ENCODE results near the gene TRPM3.
"Not testable (repeated sequence)": the region's sequence is repeated elsewhere in the genome, so short reads cannot be mapped to it uniquely, and the experiment has no call there.

The TRPM3 gene

DNA sequence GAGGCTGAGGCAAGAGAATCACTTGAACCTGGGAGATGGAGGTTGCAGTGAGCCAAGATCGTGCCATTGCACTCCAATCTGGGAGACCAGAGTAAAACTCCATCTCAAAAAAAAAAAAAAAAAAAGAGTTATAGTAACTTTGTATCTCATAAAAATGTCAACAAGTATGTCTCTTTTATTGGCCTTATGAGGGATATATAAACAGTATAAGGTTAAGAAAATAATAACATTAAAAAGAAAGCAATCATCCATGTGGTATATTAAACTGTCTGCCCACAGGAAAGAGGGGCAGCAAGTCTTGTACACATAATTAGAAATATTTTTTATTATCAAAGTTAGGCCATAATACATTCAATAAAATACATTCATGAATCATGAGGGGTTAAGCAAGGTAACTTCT is 447.6 kb downstream of the TRPM3 start:
- DNase-seq (ENCODE audit: low read depth, low spot score) = no peak

DNA sequence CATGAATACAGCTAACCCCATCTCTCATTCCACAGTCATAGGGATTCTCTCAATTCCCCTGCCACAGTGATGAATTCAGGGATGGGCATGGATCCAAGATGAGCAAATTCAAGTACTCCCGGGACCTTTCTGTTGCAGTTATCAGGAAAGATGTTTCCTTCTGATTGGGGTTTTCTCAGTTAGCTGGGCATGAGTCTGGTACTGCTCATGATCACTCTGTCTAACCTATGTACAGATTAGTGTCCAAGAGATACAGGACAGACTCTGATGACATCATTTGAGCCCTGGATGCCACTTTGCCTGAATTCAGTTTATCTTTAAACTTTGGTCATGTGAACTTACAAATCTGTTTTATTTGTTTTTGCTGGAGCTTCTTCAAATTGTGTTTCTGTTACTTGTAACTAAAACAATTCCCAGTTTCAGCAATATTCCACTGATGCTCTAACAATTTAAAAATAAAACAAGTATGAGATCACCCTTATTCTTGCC is 449.2 kb downstream of the TRPM3 start:
- DNase-seq (ENCODE audit: low read depth, low spot score) = no peak

DNA sequence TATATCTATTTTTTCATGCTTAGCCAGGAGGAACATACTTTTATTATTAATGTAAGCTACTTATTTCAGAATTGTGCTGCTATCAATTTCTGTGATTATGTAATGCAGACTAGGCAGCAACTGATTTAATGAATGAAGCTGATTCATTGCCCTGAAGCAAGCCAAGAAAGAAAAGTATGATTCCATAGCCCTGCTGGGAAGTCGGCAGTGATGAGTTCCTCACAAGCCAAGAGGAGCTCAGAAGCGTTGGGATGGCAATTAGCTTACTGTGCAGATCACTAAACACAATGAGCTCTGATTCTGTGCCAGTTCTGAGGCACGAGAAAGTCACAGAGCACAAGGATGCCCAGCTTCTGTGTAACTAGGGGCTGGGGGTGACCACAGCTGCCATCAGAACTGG is 452.7 kb downstream of the TRPM3 start:
- DNase-seq (ENCODE audit: low read depth, low spot score) = no peak

DNA sequence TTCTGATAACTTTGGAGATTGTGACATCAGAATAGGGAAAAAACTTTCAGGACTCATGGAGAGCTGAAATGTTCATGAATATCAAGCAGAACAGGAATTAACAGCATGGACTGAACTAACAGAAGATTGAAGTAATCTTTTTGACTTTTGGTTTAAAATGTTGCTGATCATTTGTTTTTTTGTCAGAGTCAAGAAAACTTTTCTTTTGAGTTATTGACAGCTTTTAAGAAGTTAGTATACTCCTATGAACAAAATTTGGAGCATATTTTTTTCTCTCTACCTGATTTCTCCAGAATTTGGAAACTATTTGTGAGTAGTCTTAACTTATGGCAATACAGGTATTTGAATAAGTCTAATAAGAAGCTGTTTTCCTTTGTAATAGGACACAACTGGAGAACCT is 462.7 kb downstream of the TRPM3 start:
- DNase-seq (ENCODE audit: low read depth, low spot score) = no peak

DNA sequence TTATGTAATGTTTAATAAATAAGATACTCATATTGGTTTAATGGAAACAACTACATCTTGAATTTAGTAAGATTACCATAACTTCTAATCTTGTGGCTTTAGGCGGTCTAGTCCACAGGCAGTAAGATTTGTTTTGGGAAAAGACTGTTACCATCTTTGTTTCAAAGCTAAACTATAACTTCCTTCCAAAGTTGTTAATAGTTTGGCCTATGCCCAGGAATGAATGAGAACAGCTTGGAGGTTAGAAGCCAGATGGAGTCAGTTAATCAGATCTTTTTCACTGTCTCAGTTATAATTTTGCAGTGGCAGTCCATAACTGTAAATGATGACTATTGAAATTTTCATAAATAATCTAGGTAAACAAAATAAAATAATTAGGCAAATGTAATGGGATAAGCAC is 465.1 kb downstream of the TRPM3 start:
- DNase-seq (ENCODE audit: low read depth, low spot score) = no peak

DNA sequence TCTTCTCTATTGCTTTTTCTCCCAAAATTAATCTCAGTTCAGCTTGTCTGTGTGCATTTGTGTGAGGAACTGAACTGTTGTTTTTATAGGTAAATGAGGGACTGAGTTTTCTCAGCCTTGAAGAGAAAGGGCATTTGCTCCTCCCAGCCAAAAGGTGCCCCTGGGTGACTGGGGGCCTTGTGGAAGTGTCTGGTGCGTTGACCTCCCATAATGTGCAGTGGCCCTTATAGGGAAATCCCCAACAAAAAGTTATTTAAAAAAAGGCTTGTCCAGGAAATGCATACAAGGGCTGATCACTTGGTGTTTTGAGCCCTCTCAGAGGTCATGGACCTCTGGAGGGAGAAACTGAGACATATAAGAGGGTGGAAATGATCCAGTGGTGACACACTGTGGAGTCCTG is 467.3 kb downstream of the TRPM3 start:
- DNase-seq (ENCODE audit: low read depth, low spot score) = no peak

DNA sequence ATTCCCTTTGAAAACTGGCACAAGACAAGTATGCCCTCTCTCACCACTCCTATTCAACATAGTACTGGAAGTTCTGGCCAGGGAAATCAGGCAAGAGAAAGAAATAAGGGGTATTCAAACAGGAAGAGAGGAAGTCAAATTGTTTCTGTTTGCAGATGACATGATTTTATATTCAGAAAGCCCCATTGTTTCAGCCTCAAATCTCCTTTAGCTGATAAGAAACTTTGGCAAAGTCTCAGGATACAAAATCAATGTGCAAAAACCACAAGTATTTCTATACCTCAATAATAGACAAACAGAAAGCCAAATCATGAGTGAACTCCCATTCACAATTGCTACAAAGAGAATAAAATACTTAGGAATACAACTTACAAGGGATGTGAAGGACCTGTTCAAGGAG is 476.8 kb downstream of the TRPM3 start:
- DNase-seq (ENCODE audit: low read depth, low spot score) = not testable (repeated sequence)

DNA sequence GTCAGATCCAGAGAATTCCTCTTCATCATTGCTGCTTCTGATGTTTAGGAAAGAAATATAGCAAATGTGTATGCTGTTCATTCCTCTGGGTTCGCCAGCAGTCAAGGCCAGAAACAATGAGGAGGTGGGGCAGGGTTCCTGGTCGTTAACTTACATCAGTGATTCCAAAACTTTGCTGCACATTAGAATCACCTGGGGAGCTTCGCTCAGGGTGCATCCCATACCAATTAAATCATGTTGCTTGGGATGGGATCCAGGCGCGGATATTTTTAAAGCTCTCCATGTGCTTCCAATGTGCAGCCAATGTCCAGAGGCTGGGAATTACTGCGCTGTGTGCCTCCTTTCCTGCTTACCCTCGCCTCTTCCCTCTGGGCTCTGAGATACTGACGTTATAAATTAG is 479.1 kb downstream of the TRPM3 start:
- no peak for DNase-seq (ENCODE audit: low read depth, low spot score)

DNA sequence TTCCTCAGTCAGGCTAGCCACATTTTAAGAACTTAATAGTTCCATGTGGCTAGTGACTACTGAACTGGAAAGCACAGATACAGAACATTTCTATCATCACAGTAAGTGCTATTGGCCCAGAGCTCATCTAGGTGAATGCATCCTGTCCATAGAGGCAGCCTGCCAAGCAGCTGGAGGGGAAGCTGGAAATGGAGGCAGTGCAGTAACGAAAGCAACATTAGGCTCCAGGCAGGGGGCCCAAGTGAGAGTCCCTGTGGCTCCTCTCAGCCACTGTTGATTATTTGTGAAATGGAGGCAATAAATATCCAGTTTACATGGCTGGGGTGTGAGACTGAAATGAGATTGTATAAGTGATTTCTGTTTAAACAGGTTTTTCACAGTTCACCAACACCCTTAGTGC is 479.8 kb downstream of the TRPM3 start:
- no peak for DNase-seq (ENCODE audit: low read depth, low spot score)

DNA sequence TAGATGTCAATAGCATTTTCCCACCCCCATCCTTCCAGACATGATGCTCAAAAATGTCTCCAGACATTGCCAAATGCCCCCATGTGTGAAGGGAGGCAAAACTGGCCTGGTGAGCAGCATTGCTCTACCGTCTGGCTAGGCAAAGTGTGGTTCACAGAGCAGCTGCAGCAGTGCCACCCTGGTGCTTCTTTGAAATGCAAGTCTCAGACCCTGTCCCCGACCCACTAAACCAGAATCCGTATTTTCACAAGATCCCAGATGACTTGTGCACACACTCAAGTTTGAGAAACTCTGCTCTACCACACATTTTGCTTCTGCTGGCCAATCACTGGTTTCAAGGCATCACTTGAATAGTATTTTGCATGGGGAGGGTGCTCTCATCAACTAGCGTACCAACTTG is 480.4 kb downstream of the TRPM3 start:
- no peak for DNase-seq (ENCODE audit: low read depth, low spot score)

DNA sequence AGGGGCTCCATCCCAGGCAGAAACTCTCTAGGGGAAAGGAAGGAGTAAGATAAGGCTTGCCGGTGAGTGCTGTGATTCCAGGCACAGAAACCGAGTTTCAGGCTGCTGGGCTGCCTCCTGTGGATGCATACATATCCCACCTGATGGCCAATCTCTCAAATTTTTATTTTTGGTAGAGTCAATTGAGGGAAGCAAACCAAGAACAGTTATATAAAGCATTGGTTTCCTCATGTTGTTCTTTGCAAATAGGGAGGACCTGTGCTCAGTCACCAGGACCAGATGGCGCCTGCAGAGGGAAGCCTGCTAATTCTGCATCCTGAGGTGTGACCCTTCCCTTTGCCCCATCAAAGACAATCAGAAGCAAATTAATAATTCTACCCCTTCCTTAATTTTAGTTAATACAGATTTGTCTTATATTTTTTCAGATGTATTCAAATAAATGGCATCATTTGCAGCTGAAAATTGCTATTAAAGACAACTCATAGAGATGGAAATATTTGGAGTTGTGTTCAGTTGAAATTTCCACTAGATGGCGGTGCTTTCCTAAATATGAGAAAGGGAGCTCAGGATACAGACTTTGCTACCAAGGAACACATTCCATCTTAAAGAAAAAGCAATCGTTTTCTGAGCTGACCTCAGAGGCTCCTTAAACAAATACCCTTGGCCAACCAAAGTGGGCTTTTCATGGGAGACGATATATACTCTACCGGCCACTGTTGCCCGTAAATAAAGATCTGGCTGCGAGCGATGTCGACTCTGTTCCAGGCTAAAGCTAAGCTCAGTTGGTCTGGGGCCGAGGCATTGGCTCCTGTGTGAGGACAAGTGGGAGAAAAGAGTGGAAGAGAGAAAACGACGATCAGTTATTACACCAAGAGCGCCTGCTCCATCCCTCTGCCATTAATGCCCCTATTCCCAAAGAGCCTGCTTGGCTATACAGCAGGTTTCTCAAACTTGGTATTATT is 481.3 kb downstream of the TRPM3 start:
- DNase-seq (ENCODE audit: low read depth, low spot score) = peak; percentile 12

DNA sequence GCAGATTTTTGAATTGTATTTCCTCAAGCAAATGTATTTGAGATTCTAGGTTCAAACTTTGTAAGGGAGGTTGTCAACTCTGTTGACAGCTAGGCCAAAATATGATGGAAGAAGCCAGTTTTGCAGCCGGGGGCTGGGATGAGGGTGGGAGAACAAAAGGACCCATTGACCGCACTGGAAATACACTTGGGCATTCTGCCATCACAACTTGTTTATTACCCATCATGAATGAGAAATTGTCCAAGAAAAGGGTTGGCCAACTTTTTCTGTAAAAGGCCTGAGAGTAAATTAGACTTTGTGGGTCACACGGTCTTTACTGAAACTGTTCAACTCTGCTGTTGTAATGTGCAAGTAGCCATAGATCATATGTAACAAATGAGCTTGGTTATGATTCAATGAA is 485.6 kb downstream of the TRPM3 start:
- no peak for DNase-seq (ENCODE audit: low read depth, low spot score)

DNA sequence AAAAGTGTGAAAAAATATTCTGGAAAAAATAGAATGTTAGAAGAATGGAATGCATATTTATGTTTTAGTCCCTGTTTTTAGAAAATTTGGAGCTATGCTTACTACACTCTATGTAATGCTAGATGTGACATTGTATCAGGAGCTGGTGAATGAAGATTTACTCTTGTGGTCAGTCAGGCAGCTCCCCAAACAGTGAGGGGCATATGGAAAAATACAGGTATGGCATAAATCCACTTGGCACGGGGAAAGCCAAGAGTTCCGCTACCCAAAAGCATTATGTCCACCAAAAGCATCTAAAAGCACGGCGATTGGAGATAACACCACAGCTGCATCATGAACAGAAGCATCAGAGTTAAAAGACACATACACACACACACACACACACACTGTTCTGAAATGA is 486.7 kb downstream of the TRPM3 start:
- no peak for DNase-seq (ENCODE audit: low read depth, low spot score)

DNA sequence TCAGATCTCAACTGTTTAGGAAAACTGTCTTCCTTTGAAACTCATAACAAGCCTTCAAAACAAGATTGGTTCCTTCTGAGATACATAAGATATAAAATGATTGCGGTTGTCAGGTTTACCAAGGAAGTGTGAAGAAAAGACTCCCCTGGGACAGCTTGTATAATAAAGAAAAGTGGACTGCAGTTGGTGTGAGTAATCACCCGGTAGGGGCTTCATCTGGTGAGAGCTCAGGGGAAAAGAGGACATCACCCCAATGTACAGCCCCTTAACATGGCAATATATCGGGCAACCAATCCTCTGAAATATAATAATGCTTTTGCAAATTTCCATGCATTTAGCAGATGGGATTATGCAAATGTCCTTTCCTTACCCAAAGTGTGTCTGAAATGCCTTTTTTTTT is 490.4 kb downstream of the TRPM3 start:
- no peak for DNase-seq (ENCODE audit: low read depth, low spot score)

DNA sequence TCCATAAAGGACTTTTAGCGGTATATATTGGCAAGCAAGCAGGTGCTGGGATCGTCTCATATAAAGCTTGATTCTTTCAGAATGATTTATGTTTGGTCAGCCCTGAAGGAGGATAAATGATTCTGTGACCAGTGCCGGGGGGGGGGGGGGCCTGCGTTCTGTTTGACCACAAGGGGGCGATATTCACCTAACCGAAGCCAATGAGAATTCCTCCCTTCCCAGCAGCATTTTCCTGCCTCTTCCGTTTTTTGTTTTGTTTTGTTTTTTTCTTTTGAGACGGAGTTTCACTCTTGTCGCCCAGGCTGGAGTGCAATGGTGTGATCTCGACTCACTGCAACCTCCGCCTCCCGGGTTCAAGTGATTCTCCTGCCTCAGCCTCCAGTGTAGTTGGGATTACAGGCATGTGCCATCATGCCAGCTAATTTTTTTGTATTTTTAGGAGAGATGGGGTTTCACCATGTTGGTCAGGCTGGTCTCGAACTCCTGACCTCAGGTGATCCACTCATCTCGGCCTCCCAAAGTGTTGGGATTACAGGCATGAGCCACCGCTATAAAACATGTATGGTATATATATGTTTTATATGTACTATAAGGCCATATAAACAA is 492.2 kb downstream of the TRPM3 start:
- DNase-seq (ENCODE audit: low read depth, low spot score) = not testable (repeated sequence)

DNA sequence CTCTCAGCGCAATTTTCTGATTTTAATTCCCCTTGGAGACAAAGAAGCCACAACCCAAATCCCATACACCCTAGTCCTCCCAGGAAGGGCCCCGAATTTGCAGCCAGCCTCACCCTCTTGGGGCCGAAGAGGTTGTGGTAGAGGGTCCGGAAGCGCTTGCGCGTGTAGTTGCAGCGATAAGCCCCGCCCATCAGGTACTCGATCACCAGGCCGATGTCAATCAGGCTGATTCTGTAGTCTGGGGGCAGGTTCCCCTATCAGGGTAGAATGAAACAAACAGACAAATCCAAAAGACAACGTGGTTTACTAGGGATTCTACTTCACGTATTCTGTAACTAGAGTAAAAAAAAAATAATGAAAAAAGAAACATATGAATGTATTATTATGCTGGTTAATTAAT is 496.3 kb downstream of the TRPM3 start:
- DNase-seq (ENCODE audit: low read depth, low spot score) = no peak

DNA sequence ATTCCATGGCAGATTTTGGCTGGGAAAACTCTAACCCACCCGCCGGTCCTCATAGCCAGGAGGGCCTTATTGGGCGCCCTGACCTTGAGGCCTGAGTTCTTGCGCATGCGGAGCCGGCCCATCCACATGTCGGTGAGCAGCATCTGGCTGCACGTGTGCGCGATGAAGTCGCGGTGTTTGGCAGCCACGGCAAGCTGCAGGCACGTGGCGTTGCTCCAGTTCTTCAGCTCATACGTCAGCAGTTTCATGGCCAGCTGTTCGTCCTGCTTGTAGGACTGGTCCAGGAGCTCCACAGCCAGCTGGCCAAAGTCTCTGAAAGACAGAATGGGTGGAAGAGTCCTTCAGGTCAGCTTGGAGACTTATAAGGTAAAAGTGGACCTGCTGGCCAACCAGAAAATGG is 502.6 kb downstream of the TRPM3 start:
- DNase-seq (ENCODE audit: low read depth, low spot score) = no peak

DNA sequence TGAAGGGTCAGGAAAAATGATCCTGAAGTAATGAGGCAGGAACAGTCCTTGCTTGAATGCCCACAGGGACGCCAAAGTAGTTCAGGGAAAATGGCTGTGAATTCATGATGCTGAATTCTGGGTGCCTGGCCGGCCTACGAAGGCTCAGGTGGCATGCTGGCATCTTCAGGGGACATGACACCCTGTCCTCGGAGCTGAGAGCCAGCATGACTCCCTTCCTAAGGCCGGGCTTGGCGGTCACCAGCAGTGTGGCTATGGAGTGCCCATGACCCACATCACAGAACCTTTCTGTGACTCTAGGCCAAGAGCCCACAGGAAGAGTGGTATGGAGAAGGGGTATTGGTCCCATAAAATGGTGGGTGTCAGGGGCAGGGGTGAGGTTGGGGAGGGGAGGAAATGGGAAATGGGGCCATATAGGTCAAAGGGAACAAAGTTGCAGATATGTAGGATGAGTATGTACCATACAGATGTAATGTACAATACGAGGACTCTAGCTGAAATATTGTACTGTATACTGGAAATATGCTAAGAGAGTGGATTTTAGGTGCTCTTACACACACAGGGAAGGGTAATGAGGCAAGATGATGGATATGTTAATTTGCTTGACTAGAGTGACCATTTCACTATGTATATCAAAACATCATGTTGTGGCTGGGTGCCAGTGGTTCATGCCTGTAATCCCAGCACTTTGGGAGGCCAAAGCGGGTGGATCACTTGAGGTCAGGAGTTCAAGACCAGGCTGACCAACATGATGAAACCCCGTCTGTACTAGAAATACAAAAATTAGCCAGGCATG is 504.2 kb downstream of the TRPM3 start:
- no peak for DNase-seq (ENCODE audit: low read depth, low spot score)

DNA sequence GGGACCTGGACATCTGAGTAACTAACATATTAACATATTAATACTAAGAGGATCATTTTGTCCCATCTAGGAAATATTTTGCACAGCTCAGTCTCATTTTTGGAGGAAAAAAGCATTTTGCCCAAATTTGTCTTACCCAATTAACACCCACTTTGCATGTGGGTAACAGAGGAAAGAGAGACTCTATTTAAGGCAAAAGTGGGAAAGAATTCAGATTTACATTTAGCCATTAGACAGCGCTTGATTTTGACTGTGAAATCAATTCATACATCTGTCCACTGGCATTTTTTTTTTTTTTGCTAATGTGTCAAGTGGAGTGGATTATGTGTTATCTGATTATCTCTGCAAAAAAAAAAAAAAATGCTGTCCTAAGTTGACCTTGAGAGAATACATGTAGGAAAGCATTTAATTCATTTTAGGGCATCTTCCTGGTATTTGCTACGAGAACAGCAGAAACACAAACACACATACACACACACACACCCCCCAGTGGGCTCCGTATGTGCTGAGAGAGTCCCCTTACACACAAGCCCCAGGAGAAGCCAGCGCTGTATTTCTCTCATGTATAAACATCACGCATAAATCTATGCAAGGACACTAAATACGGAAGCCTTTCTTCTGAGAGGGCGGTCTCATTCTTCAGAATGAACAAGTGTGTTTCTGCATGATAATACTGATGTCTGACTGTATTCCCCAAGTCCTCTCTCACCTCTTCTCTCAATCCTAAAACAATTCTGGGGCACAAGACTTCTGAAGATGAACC is 505.0 kb downstream of the TRPM3 start:
- no peak for DNase-seq (ENCODE audit: low read depth, low spot score)

DNA sequence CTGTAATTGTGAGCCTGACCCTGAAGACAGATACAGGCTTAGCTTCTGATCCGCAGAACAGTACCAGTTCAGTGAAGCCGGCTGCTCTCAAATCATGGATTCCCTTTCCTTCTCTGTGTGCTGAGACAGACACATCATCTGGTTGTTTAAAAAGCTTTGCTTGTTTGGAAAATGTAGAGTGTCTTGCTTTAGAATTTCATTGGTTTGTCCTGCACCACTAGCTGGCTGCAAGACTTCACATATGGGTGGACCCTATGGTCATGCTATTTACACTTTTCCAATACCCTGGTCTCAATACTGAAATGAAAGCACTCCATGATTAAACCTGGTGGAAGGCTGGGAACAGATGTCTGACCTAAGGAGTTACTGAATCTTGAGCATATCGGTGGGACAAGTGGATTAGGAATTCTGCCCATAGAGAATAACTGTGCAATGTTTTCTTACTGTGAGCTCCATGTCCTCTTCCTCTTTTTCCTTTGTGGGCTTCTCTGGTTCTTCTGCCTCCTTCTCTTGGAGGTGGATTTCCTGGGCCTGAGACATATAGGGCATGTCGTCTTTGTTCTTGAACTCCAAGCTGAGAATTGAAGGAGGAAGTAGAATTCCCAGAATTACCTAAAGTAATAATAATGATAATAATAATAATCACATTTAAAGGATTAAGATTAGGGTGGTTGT is 505.8 kb downstream of the TRPM3 start:
- DNase-seq (ENCODE audit: low read depth, low spot score) = no peak

Measured in iPS DF 19.7 (cell line).